ENCODE results near the gene GOSR2.

GOSR2 gene

DNA sequence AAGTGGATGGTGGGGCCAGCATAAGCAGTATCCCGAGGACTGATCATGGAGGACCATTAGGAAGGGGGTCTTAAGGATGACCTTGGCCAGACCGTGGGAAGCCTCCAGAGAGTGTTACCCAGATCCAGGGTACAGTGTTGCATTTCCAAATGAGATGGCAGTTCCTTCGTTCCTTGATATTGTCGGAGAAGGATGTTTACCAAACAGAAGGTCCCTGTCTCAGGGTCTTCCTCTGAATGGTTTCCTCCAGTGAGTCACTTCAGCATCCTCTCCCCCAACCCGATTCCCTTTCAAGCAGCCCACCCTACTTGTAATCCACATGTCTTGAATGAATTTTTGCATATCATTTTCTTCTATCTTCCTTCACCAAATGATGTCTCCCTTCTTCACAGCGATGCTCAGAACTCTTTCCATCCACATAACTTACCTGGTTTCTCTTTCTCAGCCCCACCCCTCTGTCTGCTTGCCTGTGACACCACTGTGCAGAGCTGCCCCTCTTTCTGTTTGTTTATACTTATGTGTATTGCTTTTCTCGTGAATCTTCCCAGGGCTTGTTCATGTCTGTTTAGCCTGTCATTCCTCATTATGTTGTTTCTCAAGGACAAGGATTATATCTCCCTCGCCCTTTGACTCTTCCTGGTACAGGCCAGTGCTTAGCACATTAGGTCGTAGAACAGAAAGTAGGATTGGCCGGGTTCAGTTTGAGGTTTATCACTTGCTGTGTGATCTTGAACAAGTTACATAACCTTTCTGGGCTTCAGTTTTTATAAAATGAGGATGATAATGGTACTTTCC, 5.7 kb downstream of the GOSR2 start:
- TF ChIP-seq FOXP2 (optimal IDR thresholded peaks at IDR 0.05; ENCODE audit: borderline replicate concordance, extremely low read depth, extremely low read length, insufficient read depth) (peak; percentile 54), TAF1 (IDR thresholded peaks at IDR 0.05; ENCODE audit: borderline replicate concordance, insufficient read depth, low read length) (no peak; the same call in 1 of the 2 replicates), REST (IDR thresholded peaks at IDR 0.05; ENCODE audit: insufficient read depth in 1 of 2, low read depth in 2 of 2, low read length in 2 of 2) (no peak), POLR2AphosphoS5 (IDR thresholded peaks at IDR 0.05; ENCODE audit: low read depth, low read length) (no peak), SIN3A (IDR thresholded peaks at IDR 0.05; ENCODE audit: borderline replicate concordance, insufficient read depth, low read length) (peak; percentile 51; the same call in 1 of the 2 replicates)

DNA sequence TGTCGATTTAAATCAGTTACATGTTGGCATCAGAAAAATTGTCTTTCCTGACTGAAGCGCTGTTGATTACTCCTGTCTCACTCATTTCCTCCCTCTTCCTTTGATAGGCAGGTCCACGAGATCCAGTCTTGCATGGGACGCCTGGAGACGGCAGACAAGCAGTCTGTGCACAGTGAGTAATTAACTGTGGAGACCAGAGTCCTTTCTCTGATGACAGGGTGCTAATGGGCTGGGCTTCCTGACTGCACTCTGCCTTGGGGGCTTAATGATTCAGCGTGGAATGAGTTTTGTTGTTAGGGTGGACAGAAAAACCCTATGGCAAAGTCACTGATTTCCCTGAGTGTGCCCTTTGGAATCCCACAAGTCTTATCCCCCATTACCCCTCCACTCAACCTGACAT, 6.5 kb downstream of the GOSR2 start:
- no peak; the same call in 1 of the 2 replicates for TF ChIP-seq POLR2AphosphoS5 (IDR thresholded peaks at IDR 0.05; ENCODE audit: low read depth, low read length)
- TF ChIP-seq SIN3A (IDR thresholded peaks at IDR 0.05; ENCODE audit: borderline replicate concordance, insufficient read depth, low read length) = peak; percentile 83; the same call in 1 of the 2 replicates
- TF ChIP-seq REST (IDR thresholded peaks at IDR 0.05; ENCODE audit: insufficient read depth in 1 of 2, low read depth in 2 of 2, low read length in 2 of 2) = peak in 1 of 2 experiments; percentile 35; a peak in 1 of 4 replicates
- TF ChIP-seq TAF1 (IDR thresholded peaks at IDR 0.05; ENCODE audit: borderline replicate concordance, insufficient read depth, low read length) = 0 out of 2 replicates have a peak, but pooled peaks have one; percentile 9
- TF ChIP-seq FOXP2 (optimal IDR thresholded peaks at IDR 0.05; ENCODE audit: borderline replicate concordance, extremely low read depth, extremely low read length, insufficient read depth) = no peak

DNA sequence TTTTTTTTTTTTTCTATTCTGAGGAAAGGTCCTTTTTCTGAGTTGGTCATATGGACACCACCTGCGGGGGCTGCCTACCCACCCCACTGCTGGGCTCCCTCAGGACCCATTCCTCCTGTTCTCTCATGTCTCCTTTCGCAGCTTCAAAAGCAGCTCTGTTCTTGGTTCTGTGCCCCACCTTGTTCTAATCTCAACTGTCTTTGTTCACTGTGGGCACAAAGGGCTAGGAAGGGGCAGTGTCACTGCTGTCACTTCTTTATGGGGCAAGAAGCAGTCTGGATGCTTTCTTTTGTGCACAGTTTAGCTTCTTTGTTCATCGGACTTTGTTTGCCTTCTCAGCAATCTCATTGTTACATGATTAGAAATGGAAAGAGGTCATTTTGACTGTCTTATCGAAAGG, 7.1 kb downstream of the GOSR2 start:
- no peak for TF ChIP-seq FOXP2 (optimal IDR thresholded peaks at IDR 0.05; ENCODE audit: borderline replicate concordance, extremely low read depth, extremely low read length, insufficient read depth)
- no peak for TF ChIP-seq REST (IDR thresholded peaks at IDR 0.05; ENCODE audit: insufficient read depth in 1 of 2, low read depth in 2 of 2, low read length in 2 of 2)
- TF ChIP-seq POLR2AphosphoS5 (IDR thresholded peaks at IDR 0.05; ENCODE audit: low read depth, low read length) = no peak
- no peak for TF ChIP-seq SIN3A (IDR thresholded peaks at IDR 0.05; ENCODE audit: borderline replicate concordance, insufficient read depth, low read length)
- TF ChIP-seq TAF1 (IDR thresholded peaks at IDR 0.05; ENCODE audit: borderline replicate concordance, insufficient read depth, low read length) = no peak

DNA sequence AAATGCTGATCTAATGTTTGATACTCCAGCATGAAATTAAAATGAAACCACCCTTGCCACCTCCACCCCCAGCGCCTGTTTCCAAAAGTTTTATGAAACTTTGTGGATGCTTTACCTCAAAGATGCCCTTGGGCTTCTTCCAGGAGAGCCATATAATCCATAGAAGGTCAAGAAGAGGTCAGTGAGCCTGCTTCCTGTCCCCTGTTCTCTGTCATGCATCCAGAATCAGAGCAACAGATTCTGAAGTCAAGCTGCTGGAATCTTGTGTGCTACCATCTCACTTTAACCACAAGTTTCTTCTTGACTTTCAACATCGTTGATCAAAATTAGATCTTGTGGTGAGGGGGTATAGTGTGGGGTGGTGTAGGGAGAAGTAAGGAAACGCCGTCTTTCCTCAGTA, 8.6 kb downstream of the GOSR2 start:
- TF ChIP-seq FOXP2 (optimal IDR thresholded peaks at IDR 0.05; ENCODE audit: borderline replicate concordance, extremely low read depth, extremely low read length, insufficient read depth) (no peak), REST (IDR thresholded peaks at IDR 0.05; ENCODE audit: insufficient read depth in 1 of 2, low read depth in 2 of 2, low read length in 2 of 2) (no peak), POLR2AphosphoS5 (IDR thresholded peaks at IDR 0.05; ENCODE audit: low read depth, low read length) (no peak), SIN3A (IDR thresholded peaks at IDR 0.05; ENCODE audit: borderline replicate concordance, insufficient read depth, low read length) (no peak), TAF1 (IDR thresholded peaks at IDR 0.05; ENCODE audit: borderline replicate concordance, insufficient read depth, low read length) (no peak)
